HepG2 (cell line): ENCODE measurements around the gene SLC13A2. TPM values are rescaled to one million over a fixed set of nuclear protein-coding genes. Genes with fewer than 3 reads are reported as not detected.
A peak's percentile ranks its signal among the peaks of the same experiment; 100 is the strongest.

Source experiments
- ATAC-seq: fragments of 200-7000 bp; cut with Tn5 transposase; 3 replicates; pipeline ENCODE4 v1.9.1; 2020; ENCODE audit warnings: mild to moderate bottlenecking, moderate library complexity
- BruUV-seq: library from RNA; stranded (reverse); fragments of 400-500 nt; replicated peaks from 2 replicates; lab custom pipeline; 2021; lab: Mats Ljungman, UMichigan
- CTCF ChIA-PET: fragments of 300-600 bp; formaldehyde crosslinking; extraction: SDS; loops from one replicate; lab custom pipeline; 2021; ENCODE audit warnings: low total read pairs, inconsistent platforms, low intra/inter-chr PET ratio; lab: Yijun Ruan, JAX
- POLR2A ChIA-PET: fragments of 350-600 bp; sonication (Branson Sonifier 250); formaldehyde crosslinking; loops from one replicate; lab custom pipeline; 2020; ENCODE audit warnings: antibody characterized with exemption, inconsistent platforms; lab: Yijun Ruan, JAX
- DNase-seq: peaks from one replicate; pipeline ENCODE4 v3.0.0-alpha.2; 2015; ENCODE audit warnings: low spot score
- FAIRE-seq: peaks from 3 replicates; lab custom pipeline; 2011; peaks lifted over from hg19 to GRCh38; lab: Jason Lieb, UNC
- H2AFZ ChIP-seq: one replicate; pipeline ENCODE4 v1.6.1; 2011; ENCODE audit warnings: low read length, inconsistent platforms
- H3K27ac ChIP-seq: fragments of 300-600 bp; 3 replicates; pipeline ENCODE4 v1.8.0; 2011; ENCODE audit warnings: mixed run types, mild to moderate bottlenecking, mixed read lengths, low read length, inconsistent platforms; ENCODE audit not compliant: insufficient read depth; ENCODE audit errors: extremely low read length
- H3K27me3 ChIP-seq, 2 experiments: fragments of 200-600 bp in 1 of 2; 2 replicates in 1 of 2; 3 replicates in 1 of 2; pipeline versions ENCODE4 v1.6.0 to v1.8.0; 2011; ENCODE audit warnings: low read length in 2 of 2, mild to moderate bottlenecking in 2 of 2, moderate library complexity in 2 of 2, inconsistent platforms in 1 of 2; ENCODE audit not compliant: insufficient read depth in 2 of 2, control insufficient read depth in 1 of 2
- H3K36me3 ChIP-seq, 2 experiments: fragments of 200-600 bp in 1 of 2; replicated peaks in 1 of 2; 2 replicates in 1 of 2; 3 replicates in 1 of 2; pipeline versions ENCODE4 v1.5.1 to v1.8.0; 2011; ENCODE audit warnings: low read length in 2 of 2, inconsistent platforms in 1 of 2; ENCODE audit not compliant: insufficient read depth in 2 of 2, control insufficient read depth in 1 of 2
- H3K4me1 ChIP-seq: 2 replicates; pipeline ENCODE4 v1.5.1; 2012; ENCODE audit warnings: low read length, inconsistent platforms; ENCODE audit not compliant: insufficient read depth
- H3K4me2 ChIP-seq: 2 replicates; pipeline ENCODE4 v1.6.0; 2011; ENCODE audit warnings: low read depth, low read length, inconsistent platforms
- H3K4me3 ChIP-seq, 3 experiments: fragments of 200-600 bp in 1 of 3; sonication (generic), shearing (Covaris generic) in 1 of 3; replicated peaks in 1 of 3; 2 replicates each; pipeline ENCODE4 v1.5.1; 2011 to 2016; ENCODE audit warnings: low read length in 3 of 3, inconsistent platforms in 2 of 3, low read depth in 2 of 3, mild to moderate bottlenecking in 2 of 3, control low read depth in 1 of 3, mixed read lengths in 1 of 3; ENCODE audit not compliant: insufficient read depth in 1 of 3
- H3K79me2 ChIP-seq: one replicate; pipeline ENCODE4 v1.6.1; 2011; ENCODE audit warnings: low read length, inconsistent platforms; ENCODE audit not compliant: insufficient read depth
- H3K9ac ChIP-seq: 2 replicates; pipeline ENCODE4 v1.6.0; 2011; ENCODE audit warnings: mild to moderate bottlenecking, low read depth, low read length, inconsistent platforms; ENCODE audit not compliant: insufficient read depth
- H3K9me3 ChIP-seq: 2 replicates; pipeline ENCODE4 v1.5.1; 2012; ENCODE audit warnings: mild to moderate bottlenecking, low read length
- H4K20me1 ChIP-seq: 2 replicates; pipeline ENCODE4 v1.6.0; 2011; ENCODE audit warnings: inconsistent platforms, mild to moderate bottlenecking, low read length, moderate library complexity; ENCODE audit not compliant: insufficient read depth
- FOXM1 ChIP-seq: sonication (generic); formaldehyde crosslinking; IDR thresholded peaks from 2 replicates; pipeline ENCODE4 v1.5.0; 2020; ENCODE audit warnings: missing genetic modification reagents
- JARID2 ChIP-seq: sonication (generic); formaldehyde crosslinking; IDR thresholded peaks from 2 replicates; pipeline ENCODE4 v1.8.1; 2023; ENCODE audit warnings: missing genetic modification reagents, inconsistent platforms; ENCODE audit not compliant: insufficient replicate concordance
- KDM1A ChIP-seq: IDR thresholded peaks from 2 replicates; pipeline ENCODE4 v1.6.1; 2016; ENCODE audit warnings: missing compliant biosample characterization
- MAZ ChIP-seq, 2 experiments: sonication (generic) in 1 of 2; formaldehyde crosslinking in 1 of 2; IDR thresholded peaks; 2 replicates each; pipeline versions ENCODE4 v1.5.0 to v1.6.1; 2012 to 2020; ENCODE audit warnings: low read depth in 2 of 2, mild to moderate bottlenecking in 2 of 2, borderline replicate concordance in 1 of 2, improper control_type of control experiment in 1 of 2, low read length in 1 of 2, missing genetic modification reagents in 1 of 2, moderate library complexity in 1 of 2
- NFAT5 ChIP-seq: sonication (generic); formaldehyde crosslinking; IDR thresholded peaks from 2 replicates; pipeline ENCODE4 v1.4.0; 2020; ENCODE audit warnings: missing genetic modification reagents
- RFX1 ChIP-seq: fragments of 450-650 bp; IDR thresholded peaks from 2 replicates; pipeline ENCODE4 v1.6.1; 2017
- RXRB ChIP-seq: IDR thresholded peaks from 2 replicates; pipeline ENCODE4 v1.6.1; 2016; ENCODE audit warnings: borderline replicate concordance, missing genetic modification reagents, missing compliant biosample characterization
- SUZ12 ChIP-seq: fragments of 150-350 bp; IDR thresholded peaks from 2 replicates; pipeline ENCODE4 v1.6.1; 2014; ENCODE audit warnings: low read depth, low read length
- ZNF44 ChIP-seq: sonication (generic); formaldehyde crosslinking; IDR thresholded peaks from 2 replicates; pipeline ENCODE4 v1.5.1; 2020; ENCODE audit warnings: mild to moderate bottlenecking, missing genetic modification reagents
- WGBS: methylation state at CpG from one replicate; pipeline ENCODE4 v1.1.6; 2017; ENCODE audit warnings: low lambda C conversion rate; 5-methylcytosine and 5-hydroxymethylcytosine counted together
- in situ Hi-C: cut with HindIII; loops from 2 replicates; pipeline ENCODE4 v1.10.0; 2017; ENCODE audit warnings: low pct_unique_long_range_greater_than_20kb; ENCODE audit not compliant: extremely low pct_ligation_motif_present
- intact Hi-C: fragments of 100-400 bp; cut with micrococcal nuclease; formaldehyde crosslinking; loops from one replicate; pipeline ENCODE4 v1.10.0; 2022; ENCODE audit not compliant: unreplicated experiment
- polyA plus RNA-seq, 8 experiments: library from polyadenylated mRNA; depleted of rRNA in 3 of 8; stranded (reverse) in 7 of 8; unstranded in 1 of 8; fragments of >200 nt; fragmentation: Illumina TruSeq in 4 of 8; extraction: Trizol in 4 of 8; gene quantifications; 2 replicates each; pipeline versions ENCODE4 v1.2.1 to v1.2.3, GENCODE V29; 2011 to 2016; ENCODE audit warnings: low read depth in 4 of 8, missing spikeins in 1 of 8, mixed read lengths in 1 of 8; ENCODE audit not compliant: insufficient read depth in 1 of 8
- total RNA-seq, 5 experiments: library from RNA; depleted of rRNA; stranded (reverse); fragments of >200 nt; fragmentation: Illumina TruSeq; extraction: Trizol; gene quantifications; 2 replicates each; pipeline ENCODE4 v1.2.3, GENCODE V29; 2016; ENCODE audit warnings: low read depth in 1 of 5
- TF ChIP-seq, protein P1 (sequence below): IDR thresholded peaks from 2 replicates; pipeline ENCODE4 v1.6.1; 2016; ENCODE audit warnings: missing biosample characterization, missing genetic modification reagents, low read depth

Gene SLC13A2
- total and polyA plus RNA-seq, 2 of the 13 experiments (the other 11 are each of a cell fraction or from before 2014, with no cell fraction given) = 0.07 TPM; not detected in 1

GRCh38 chr17:28528327-28529012 lies 55.0 kb downstream of the SLC13A2 start:
- H3K9ac ChIP-seq = no peak overlapping the region
- H2AFZ ChIP-seq = no peak overlapping the region
- H3K79me2 ChIP-seq = no peaks in the 10 kb centered on the region
- DNase-seq = no peak
- intact Hi-C loops (loop anchor here (5.0 kb wide), 1 partner anchor 739 kb away; no protein-coding TSS in a partner anchor), in situ Hi-C loops (no loop called here)
- H3K27ac ChIP-seq = no peak overlapping the region
- CTCF ChIA-PET = no interaction called here
- H3K4me1 ChIP-seq = peaks cover 37% of the 10 kb centered on the region
- H3K27me3 ChIP-seq = peaks cover 9 to 39% of the 10 kb centered on the region in 2 experiments; a peak in 4 of 5 replicates
- H3K4me2 ChIP-seq = no peak overlapping the region
- no TSS peak for BruUV-seq
- POLR2A ChIA-PET = no interaction called here
- H3K36me3 ChIP-seq = no peaks in the 10 kb centered on the region
- ATAC-seq = no peak
- H3K4me3 ChIP-seq = no peak overlapping the region
- H4K20me1 ChIP-seq = no peaks in the 10 kb centered on the region
- WGBS = 37% methylated on average over 9 of the region's 9 CpGs
- H3K9me3 ChIP-seq = no peaks in the 10 kb centered on the region
- 0 out of 2 replicates have a peak, but pooled peaks have one; percentile 22 for TF ChIP-seq RFX1
- no peak for TF ChIP-seq ZNF44 (CRISPR knock-in tag)
- no peak for FAIRE-seq

GRCh38 chr17:28529013-28529400 lies 55.6 kb downstream of the SLC13A2 start:
- no peak for FAIRE-seq
- no peak for ATAC-seq
- TF ChIP-seq FOXM1 (CRISPR knock-in tag) = no peak
- TF ChIP-seq, protein P1, sequence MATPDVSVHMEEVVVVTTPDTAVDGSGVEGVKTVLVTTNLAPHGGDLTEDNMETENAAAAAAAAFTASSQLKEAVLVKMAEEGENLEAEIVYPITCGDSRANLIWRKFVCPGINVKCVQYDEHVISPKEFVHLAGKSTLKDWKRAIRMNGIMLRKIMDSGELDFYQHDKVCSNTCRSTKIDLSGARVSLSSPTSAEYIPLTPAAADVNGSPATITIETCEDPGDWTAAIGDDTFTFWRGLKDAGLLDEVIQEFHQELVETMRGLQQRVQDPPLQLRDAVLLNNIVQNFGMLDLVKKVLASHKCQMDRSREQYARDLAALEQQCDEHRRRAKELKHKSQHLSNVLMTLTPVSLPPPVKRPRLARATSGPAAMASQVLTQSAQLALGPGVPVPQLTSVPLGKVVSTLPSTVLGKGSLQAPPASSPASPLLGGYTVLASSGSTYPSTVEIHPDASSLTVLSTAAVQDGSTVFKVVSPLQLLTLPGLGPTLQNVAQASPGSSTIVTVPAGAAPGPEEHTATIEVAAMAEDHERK = no peak
- no peak for TF ChIP-seq KDM1A (CRISPR knock-in tag)
- no peak for TF ChIP-seq NFAT5
- no peak for TF ChIP-seq JARID2 (CRISPR knock-in tag)
- TF ChIP-seq MAZ (IDR thresholded peaks at IDR 0.05; ENCODE audit: borderline replicate concordance, low read depth, low read length) = no peak
- TF ChIP-seq MAZ (CRISPR knock-in tag; IDR thresholded peaks at IDR 0.05; ENCODE audit: low read depth) = no peak
- TF ChIP-seq SUZ12 = no peak
- no peak for TF ChIP-seq RXRB (CRISPR knock-in tag)

More at GRCh38 chr17:28529013-28529400, 55.6 kb downstream of the SLC13A2 start:
- ChIA-PET POLR2A (no interaction called here), CTCF (no interaction called here)
- Histone ChIP-seq H3K27me3 (peaks cover 9 to 41% of the 10 kb centered on the region in 2 experiments; a peak in 4 of 5 replicates), H3K9ac (no peak overlapping the region), H3K4me1 (peaks cover 35% of the 10 kb centered on the region), H3K27ac (no peak overlapping the region), H2AFZ (no peak overlapping the region), H3K36me3 (no peaks in the 10 kb centered on the region), H4K20me1 (no peaks in the 10 kb centered on the region), H3K9me3 (no peaks in the 10 kb centered on the region), H3K4me2 (no peak overlapping the region), H3K4me3 (no peak overlapping the region), H3K79me2 (no peaks in the 10 kb centered on the region)
- intact Hi-C loops = loop anchor here (5.0 kb wide), 1 partner anchor 738 kb away; no protein-coding TSS in a partner anchor
- DNase-seq = no peak
- WGBS = 60% methylated on average over 1 of the region's 3 CpGs
- no TSS peak for BruUV-seq
- in situ Hi-C loops = no loop called here
